D721Med (cell line): ENCODE results near the gene SDK1.
"Not testable (repeated sequence)": the region's sequence is repeated elsewhere in the genome, so short reads cannot be mapped to it uniquely, and the experiment has no call there.

Experiments
- DNase-seq: peaks from one replicate; pipeline ENCODE4 v3.0.0; 2011; ENCODE audit warnings: low spot score; ENCODE audit not compliant: insufficient read length
- FAIRE-seq: peaks from 2 replicates; lab custom pipeline; 2011; peaks lifted over from hg19 to GRCh38; lab: Jason Lieb, UNC
- TF ChIP-seq, protein P1 (sequence below): IDR thresholded peaks from 2 replicates; pipeline ENCODE4 v1.5.1; 2012; ENCODE audit warnings: mild to moderate bottlenecking, control low read depth; ENCODE audit not compliant: insufficient read depth; ENCODE audit errors: missing control alignments

The SDK1 gene

DNA sequence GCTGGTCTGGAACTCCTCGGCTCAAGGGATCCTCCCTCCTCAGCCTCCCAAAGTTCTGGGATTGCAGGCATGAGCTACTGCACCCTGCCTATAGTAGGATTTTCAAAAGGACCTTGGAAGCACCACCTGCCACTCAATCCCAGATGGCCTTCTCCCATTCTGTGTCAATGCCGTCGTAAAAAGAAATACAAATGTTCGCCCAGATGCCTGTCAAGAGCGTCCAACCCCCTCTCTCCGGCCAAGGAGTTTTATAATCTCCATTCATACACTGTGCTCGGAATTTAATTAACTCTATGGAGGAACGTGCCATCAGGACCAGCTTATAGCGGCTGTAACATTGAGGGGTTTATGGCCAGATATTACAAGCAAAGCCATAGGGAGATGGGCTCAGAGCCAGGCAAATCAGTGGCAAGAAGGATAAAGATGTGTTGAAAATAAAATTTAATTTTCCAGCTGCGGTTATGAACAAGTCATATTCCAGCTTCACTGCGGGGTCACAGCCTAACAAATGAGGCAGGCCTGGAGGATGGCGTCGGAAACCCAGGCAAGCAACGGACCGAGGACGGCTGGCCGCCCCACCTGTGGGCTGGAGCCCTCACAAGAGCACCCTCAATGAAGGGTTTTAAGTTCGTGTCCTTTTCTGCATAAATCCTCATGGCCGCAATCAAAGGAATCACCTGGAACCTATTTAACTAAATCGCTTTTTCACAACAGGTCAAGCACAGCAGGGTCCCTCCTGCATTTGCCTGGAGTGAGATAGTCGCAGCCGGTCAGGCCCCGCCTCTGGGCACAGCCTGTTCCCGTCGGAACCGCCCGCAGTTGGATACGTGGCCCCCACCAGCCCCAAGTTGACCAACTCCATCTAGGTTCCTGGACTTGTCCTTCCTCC lies 1006.5 kb downstream of the SDK1 start:
- DNase-seq (no peak), FAIRE-seq (no peak)
- TF ChIP-seq, protein P1, sequence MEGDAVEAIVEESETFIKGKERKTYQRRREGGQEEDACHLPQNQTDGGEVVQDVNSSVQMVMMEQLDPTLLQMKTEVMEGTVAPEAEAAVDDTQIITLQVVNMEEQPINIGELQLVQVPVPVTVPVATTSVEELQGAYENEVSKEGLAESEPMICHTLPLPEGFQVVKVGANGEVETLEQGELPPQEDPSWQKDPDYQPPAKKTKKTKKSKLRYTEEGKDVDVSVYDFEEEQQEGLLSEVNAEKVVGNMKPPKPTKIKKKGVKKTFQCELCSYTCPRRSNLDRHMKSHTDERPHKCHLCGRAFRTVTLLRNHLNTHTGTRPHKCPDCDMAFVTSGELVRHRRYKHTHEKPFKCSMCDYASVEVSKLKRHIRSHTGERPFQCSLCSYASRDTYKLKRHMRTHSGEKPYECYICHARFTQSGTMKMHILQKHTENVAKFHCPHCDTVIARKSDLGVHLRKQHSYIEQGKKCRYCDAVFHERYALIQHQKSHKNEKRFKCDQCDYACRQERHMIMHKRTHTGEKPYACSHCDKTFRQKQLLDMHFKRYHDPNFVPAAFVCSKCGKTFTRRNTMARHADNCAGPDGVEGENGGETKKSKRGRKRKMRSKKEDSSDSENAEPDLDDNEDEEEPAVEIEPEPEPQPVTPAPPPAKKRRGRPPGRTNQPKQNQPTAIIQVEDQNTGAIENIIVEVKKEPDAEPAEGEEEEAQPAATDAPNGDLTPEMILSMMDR: no peak

DNA sequence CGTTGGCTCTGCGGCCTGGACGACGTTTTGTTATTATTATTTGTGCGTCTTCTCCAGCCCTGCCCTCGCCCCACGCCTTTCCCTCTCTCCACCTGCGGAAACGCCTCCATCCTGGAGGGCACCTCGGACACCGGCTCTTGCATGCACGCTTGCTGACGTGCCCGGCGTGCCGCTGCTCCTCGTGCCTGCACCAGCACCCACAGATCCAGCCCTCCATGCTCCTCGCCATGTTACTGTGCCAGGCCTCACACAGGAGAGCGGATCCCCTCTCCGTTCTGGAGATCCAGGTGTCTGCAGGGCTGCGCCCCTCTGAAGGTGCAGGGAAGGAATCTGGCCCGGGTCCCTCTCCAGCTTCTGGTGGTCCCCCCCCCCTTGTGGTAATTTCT lies 1007.1 kb downstream of the SDK1 start:
- FAIRE-seq: no peak
- TF ChIP-seq, protein P1: no peak
- DNase-seq: no peak

DNA sequence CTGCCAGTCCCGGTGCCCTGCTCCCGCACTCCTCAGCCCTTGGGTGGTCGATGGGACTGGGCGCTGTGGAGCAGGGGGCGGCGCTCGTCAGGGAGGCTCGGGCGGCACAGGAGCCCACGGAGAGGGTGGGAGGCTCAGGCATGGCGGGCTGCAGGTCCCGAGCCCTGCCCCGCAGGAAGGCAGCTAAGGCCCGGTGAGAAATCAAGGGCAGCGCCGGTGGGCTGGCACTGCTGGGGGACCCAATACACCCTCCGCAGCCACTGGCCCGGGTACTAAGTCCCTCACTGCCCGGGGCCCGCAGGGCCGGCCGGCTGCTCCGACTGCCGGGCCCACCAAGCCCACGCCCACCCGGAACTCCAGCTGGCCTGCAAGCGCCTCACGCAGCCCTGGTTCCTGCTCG lies 1012.9 kb downstream of the SDK1 start:
- not testable (repeated sequence) for DNase-seq, FAIRE-seq

DNA sequence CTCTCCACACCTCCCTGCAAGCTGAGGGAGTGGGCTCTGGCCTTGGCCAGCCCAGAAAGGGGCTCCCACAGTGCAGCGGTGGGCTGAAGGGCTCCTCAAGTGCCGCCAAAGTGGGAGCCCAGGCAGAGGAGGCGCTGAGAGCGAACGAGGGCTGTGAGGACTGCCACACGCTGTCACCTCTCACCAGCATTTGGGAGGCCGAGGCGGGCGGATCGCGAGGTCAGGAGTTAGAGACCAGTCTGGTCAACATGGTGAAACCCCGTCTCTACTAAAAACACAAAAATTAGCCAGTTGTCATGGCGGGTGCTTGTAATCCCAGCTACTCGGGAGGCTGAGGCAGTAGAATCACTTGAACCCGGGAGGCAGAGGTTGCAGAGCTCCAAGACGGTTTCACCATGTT lies 1013.3 kb downstream of the SDK1 start:
- FAIRE-seq: not testable (repeated sequence)

More for the DNA sequence above, 1013.3 kb downstream of the SDK1 start:
- not testable (repeated sequence) for DNase-seq
